ENCODE data around the gene FREM2.

Gene FREM2

DNA sequence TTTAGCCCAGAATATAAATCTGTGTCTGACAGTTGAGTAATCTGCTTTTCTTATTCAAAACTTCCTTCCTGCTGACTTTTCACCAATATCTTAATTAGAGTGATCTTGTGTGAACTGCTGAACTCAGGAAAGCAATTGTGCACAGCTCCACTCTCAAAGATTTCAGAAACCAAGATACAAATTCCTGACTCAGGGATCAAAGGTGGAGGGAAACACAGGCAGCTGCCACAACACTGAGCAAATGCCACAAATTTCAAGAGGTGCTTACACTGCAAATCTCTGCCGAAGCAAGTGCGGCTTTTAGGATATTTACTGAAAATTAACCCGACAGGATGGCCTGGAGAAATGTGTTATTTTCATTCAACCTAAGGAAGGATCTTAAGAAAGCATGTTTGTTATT, 192.4 kb downstream of the FREM2 start:
- no peaks in the 10 kb centered on the region for H3K9me3 ChIP-seq (ENCODE audit: control insufficient read depth, insufficient read depth, low read depth, low read length)
- no peak overlapping the region for H3K4me3 ChIP-seq (ENCODE audit: low read depth, low read length)
- POLR2A ChIA-PET = no interaction called here
- CTCF ChIA-PET = interaction anchor here (0.6 to 1.0 kb wide), 3 partner anchors 13 to 1839 kb away, joined by 3 to 5 read pairs (median 3); no protein-coding TSS in a partner anchor
- TF ChIP-seq OVOL3 (tag by site-specific recombination; IDR thresholded peaks at IDR 0.05) = no peak
- no peak for TF ChIP-seq ZNF791 (tag by site-specific recombination; IDR thresholded peaks at IDR 0.05)
- no peak for TF ChIP-seq ZNF473 (tag by site-specific recombination; IDR thresholded peaks at IDR 0.05)
- TF ChIP-seq ZNF549 (tag by site-specific recombination; IDR thresholded peaks at IDR 0.05) = no peak
- no peak for TF ChIP-seq ZNF214 (tag by site-specific recombination; IDR thresholded peaks at IDR 0.05; ENCODE audit: borderline replicate concordance)
- no peak for TF ChIP-seq ZNF341 (tag by site-specific recombination; IDR thresholded peaks at IDR 0.05; ENCODE audit: low read depth)
- TF ChIP-seq, protein P1, sequence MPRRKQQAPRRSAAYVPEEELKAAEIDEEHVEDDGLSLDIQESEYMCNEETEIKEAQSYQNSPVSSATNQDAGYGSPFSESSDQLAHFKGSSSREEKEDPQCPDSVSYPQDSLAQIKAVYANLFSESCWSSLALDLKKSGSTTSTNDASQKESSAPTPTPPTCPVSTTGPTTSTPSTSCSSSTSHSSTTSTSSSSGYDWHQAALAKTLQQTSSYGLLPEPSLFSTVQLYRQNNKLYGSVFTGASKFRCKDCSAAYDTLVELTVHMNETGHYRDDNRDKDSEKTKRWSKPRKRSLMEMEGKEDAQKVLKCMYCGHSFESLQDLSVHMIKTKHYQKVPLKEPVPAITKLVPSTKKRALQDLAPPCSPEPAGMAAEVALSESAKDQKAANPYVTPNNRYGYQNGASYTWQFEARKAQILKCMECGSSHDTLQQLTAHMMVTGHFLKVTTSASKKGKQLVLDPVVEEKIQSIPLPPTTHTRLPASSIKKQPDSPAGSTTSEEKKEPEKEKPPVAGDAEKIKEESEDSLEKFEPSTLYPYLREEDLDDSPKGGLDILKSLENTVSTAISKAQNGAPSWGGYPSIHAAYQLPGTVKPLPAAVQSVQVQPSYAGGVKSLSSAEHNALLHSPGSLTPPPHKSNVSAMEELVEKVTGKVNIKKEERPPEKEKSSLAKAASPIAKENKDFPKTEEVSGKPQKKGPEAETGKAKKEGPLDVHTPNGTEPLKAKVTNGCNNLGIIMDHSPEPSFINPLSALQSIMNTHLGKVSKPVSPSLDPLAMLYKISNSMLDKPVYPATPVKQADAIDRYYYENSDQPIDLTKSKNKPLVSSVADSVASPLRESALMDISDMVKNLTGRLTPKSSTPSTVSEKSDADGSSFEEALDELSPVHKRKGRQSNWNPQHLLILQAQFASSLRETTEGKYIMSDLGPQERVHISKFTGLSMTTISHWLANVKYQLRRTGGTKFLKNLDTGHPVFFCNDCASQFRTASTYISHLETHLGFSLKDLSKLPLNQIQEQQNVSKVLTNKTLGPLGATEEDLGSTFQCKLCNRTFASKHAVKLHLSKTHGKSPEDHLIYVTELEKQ (tag by site-specific recombination; IDR thresholded peaks at IDR 0.05; ENCODE audit: borderline replicate concordance) = no peak
- TF ChIP-seq MYNN (tag by site-specific recombination; IDR thresholded peaks at IDR 0.05; ENCODE audit: borderline replicate concordance) = no peak
- TF ChIP-seq ZNF266 (tag by site-specific recombination; IDR thresholded peaks at IDR 0.05; ENCODE audit: low read depth) = no peak
- no peak for TF ChIP-seq SALL2 (tag by site-specific recombination; IDR thresholded peaks at IDR 0.05; ENCODE audit: borderline replicate concordance)
- TF ChIP-seq, protein P2, sequence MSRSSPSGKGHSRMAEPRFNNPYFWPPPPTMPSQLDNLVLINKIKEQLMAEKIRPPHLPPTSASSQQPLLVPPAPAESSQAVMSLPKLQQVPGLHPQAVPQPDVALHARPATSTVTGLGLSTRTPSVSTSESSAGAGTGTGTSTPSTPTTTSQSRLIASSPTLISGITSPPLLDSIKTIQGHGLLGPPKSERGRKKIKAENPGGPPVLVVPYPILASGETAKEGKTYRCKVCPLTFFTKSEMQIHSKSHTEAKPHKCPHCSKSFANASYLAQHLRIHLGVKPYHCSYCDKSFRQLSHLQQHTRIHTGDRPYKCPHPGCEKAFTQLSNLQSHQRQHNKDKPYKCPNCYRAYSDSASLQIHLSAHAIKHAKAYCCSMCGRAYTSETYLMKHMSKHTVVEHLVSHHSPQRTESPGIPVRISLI (tag by site-specific recombination; IDR thresholded peaks at IDR 0.05) = no peak
- TF ChIP-seq, protein P3, sequence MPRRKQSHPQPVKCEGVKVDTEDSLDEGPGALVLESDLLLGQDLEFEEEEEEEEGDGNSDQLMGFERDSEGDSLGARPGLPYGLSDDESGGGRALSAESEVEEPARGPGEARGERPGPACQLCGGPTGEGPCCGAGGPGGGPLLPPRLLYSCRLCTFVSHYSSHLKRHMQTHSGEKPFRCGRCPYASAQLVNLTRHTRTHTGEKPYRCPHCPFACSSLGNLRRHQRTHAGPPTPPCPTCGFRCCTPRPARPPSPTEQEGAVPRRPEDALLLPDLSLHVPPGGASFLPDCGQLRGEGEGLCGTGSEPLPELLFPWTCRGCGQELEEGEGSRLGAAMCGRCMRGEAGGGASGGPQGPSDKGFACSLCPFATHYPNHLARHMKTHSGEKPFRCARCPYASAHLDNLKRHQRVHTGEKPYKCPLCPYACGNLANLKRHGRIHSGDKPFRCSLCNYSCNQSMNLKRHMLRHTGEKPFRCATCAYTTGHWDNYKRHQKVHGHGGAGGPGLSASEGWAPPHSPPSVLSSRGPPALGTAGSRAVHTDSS (tag by site-specific recombination; IDR thresholded peaks at IDR 0.05) = no peak
- TF ChIP-seq ZBTB48 (tag by site-specific recombination; IDR thresholded peaks at IDR 0.05) = no peak
- TF ChIP-seq ZNF596 (tag by site-specific recombination; IDR thresholded peaks at IDR 0.05) = no peak
- TF ChIP-seq, protein P4, sequence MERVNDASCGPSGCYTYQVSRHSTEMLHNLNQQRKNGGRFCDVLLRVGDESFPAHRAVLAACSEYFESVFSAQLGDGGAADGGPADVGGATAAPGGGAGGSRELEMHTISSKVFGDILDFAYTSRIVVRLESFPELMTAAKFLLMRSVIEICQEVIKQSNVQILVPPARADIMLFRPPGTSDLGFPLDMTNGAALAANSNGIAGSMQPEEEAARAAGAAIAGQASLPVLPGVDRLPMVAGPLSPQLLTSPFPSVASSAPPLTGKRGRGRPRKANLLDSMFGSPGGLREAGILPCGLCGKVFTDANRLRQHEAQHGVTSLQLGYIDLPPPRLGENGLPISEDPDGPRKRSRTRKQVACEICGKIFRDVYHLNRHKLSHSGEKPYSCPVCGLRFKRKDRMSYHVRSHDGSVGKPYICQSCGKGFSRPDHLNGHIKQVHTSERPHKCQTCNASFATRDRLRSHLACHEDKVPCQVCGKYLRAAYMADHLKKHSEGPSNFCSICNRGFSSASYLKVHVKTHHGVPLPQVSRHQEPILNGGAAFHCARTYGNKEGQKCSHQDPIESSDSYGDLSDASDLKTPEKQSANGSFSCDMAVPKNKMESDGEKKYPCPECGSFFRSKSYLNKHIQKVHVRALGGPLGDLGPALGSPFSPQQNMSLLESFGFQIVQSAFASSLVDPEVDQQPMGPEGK (tag by site-specific recombination; IDR thresholded peaks at IDR 0.05) = no peak
- no peak overlapping the region for H3K27ac ChIP-seq (ENCODE audit: extremely low read depth, low read depth, low read length)
- peaks cover 0 to 6% of the 10 kb centered on the region in 2 experiments; a peak in 1 of 3 replicates for H3K36me3 ChIP-seq (ENCODE audit: control insufficient read depth in 2 of 2, insufficient read depth in 1 of 2, low read length in 2 of 2)
- peaks cover 3% of the 10 kb centered on the region; the same call in 1 of the 2 replicates for H3K4me1 ChIP-seq (ENCODE audit: control insufficient read depth, insufficient read depth, low read length)

- ChIA-PET CTCF (interaction anchor here (0.8 kb wide), 1 partner anchor 21 kb away, joined by 3 read pairs; no protein-coding TSS in a partner anchor), POLR2A (no interaction called here)
- TF ChIP-seq ZNF274 (IDR thresholded peaks at IDR 0.05; ENCODE audit: low read length) = no peak
- no peak for TF ChIP-seq ZNF274 (tag by site-specific recombination; IDR thresholded peaks at IDR 0.05; ENCODE audit: borderline replicate concordance)
- TF ChIP-seq, protein P5, sequence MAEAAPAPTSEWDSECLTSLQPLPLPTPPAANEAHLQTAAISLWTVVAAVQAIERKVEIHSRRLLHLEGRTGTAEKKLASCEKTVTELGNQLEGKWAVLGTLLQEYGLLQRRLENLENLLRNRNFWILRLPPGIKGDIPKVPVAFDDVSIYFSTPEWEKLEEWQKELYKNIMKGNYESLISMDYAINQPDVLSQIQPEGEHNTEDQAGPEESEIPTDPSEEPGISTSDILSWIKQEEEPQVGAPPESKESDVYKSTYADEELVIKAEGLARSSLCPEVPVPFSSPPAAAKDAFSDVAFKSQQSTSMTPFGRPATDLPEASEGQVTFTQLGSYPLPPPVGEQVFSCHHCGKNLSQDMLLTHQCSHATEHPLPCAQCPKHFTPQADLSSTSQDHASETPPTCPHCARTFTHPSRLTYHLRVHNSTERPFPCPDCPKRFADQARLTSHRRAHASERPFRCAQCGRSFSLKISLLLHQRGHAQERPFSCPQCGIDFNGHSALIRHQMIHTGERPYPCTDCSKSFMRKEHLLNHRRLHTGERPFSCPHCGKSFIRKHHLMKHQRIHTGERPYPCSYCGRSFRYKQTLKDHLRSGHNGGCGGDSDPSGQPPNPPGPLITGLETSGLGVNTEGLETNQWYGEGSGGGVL (tag by site-specific recombination; IDR thresholded peaks at IDR 0.05) = no peak
- TF ChIP-seq ZNF792 (tag by site-specific recombination; IDR thresholded peaks at IDR 0.05) = no peak
- Histone ChIP-seq H3K4me1 (ENCODE audit: control insufficient read depth, insufficient read depth, low read length) (peaks cover 3% of the 10 kb centered on the region; the same call in 1 of the 2 replicates), H3K4me3 (ENCODE audit: low read depth, low read length) (no peak overlapping the region), H3K9me3 (ENCODE audit: control insufficient read depth, insufficient read depth, low read depth, low read length) (no peaks in the 10 kb centered on the region), H3K27ac (ENCODE audit: extremely low read depth, low read depth, low read length) (no peak overlapping the region), H3K36me3 (ENCODE audit: control insufficient read depth in 2 of 2, insufficient read depth in 1 of 2, low read length in 2 of 2) (peaks cover 0 to 6% of the 10 kb centered on the region in 2 experiments; a peak in 1 of 3 replicates)
These were observed 192.9 kb downstream of the FREM2 start for GRCh38 chr13:38879786-38880185.
